ENCODE data around the gene CNDP1. TPM values are rescaled to one million over a fixed set of nuclear protein-coding genes. Genes with fewer than 3 reads are reported as not detected.

The CNDP1 gene
- total RNA-seq, 4 donors from 2014 or later = 0.53 TPM; not detected in 3

GRCh38 chr18:74507927-74508326 is 26.4 kb upstream of the CNDP1 start:
- peaks cover 0 to 39% (median 2%) of the 10 kb centered on the region in 4 donors for H3K4me1 ChIP-seq
- H3K4me3 ChIP-seq = no peak overlapping the region
- peak in 1 of 3 donors; percentile 43 for DNase-seq
- TF ChIP-seq, protein P1, sequence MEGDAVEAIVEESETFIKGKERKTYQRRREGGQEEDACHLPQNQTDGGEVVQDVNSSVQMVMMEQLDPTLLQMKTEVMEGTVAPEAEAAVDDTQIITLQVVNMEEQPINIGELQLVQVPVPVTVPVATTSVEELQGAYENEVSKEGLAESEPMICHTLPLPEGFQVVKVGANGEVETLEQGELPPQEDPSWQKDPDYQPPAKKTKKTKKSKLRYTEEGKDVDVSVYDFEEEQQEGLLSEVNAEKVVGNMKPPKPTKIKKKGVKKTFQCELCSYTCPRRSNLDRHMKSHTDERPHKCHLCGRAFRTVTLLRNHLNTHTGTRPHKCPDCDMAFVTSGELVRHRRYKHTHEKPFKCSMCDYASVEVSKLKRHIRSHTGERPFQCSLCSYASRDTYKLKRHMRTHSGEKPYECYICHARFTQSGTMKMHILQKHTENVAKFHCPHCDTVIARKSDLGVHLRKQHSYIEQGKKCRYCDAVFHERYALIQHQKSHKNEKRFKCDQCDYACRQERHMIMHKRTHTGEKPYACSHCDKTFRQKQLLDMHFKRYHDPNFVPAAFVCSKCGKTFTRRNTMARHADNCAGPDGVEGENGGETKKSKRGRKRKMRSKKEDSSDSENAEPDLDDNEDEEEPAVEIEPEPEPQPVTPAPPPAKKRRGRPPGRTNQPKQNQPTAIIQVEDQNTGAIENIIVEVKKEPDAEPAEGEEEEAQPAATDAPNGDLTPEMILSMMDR (IDR thresholded peaks at IDR 0.05) = no peak
- TF ChIP-seq POLR2A (IDR thresholded peaks at IDR 0.05) = no peak
- H3K36me3 ChIP-seq = peaks cover 0 to 98% (median 3%) of the 10 kb centered on the region in 3 donors
- peak overlapping the region in 2 of 4 donors; percentile 68 to 84 for H3K27ac ChIP-seq
- H3K9me3 ChIP-seq = no peaks in the 10 kb centered on the region
- no peaks in the 10 kb centered on the region for H3K27me3 ChIP-seq

- TF ChIP-seq, protein P1 (IDR thresholded peaks at IDR 0.05) = no peak
- no peak for TF ChIP-seq POLR2A (IDR thresholded peaks at IDR 0.05)
- H3K4me1 ChIP-seq = peaks cover 0 to 39% (median 2%) of the 10 kb centered on the region in 4 donors
- DNase-seq = no peak
- no peak overlapping the region for H3K4me3 ChIP-seq
- peaks cover 0 to 98% (median 3%) of the 10 kb centered on the region in 3 donors for H3K36me3 ChIP-seq
- peak overlapping the region in 2 of 4 donors; percentile 68 to 84 for H3K27ac ChIP-seq
- no peaks in the 10 kb centered on the region for H3K9me3 ChIP-seq
- H3K27me3 ChIP-seq = no peaks in the 10 kb centered on the region
These were observed 25.9 kb upstream of the CNDP1 start for GRCh38 chr18:74508366-74508765.

- peak in 1 of 2 donors; percentile 46 for TF ChIP-seq POLR2A (IDR thresholded peaks at IDR 0.05)
- TF ChIP-seq, protein P1 (IDR thresholded peaks at IDR 0.05) = no peak
- peak in 1 of 3 donors; percentile 77 for DNase-seq
- no peaks in the 10 kb centered on the region for H3K9me3 ChIP-seq
- H3K4me1 ChIP-seq = peaks cover 0 to 39% (median 2%) of the 10 kb centered on the region in 4 donors
- H3K4me3 ChIP-seq = no peak overlapping the region
- peak overlapping the region in 2 of 4 donors; percentile 68 to 84 for H3K27ac ChIP-seq
- peaks cover 3 to 98% (median 3%) of the 10 kb centered on the region in 3 donors for H3K36me3 ChIP-seq
- H3K27me3 ChIP-seq = no peaks in the 10 kb centered on the region
These were observed 25.5 kb upstream of the CNDP1 start for GRCh38 chr18:74508821-74509225.

- TF ChIP-seq, protein P1 (IDR thresholded peaks at IDR 0.05) = no peak
- TF ChIP-seq POLR2A (IDR thresholded peaks at IDR 0.05) = no peak
- Histone ChIP-seq H3K4me3 (no peak overlapping the region), H3K9me3 (no peaks in the 10 kb centered on the region), H3K36me3 (peaks cover 3 to 97% (median 5%) of the 10 kb centered on the region in 3 donors), H3K4me1 (peaks cover 0 to 42% (median 2%) of the 10 kb centered on the region in 4 donors), H3K27me3 (no peaks in the 10 kb centered on the region), H3K27ac (peak overlapping the region in 1 of 4 donors; percentile 21)
- DNase-seq = peak in 1 of 3 donors; percentile 43
These were observed 24.2 kb upstream of the CNDP1 start for GRCh38 chr18:74509856-74510769.

- peaks cover 3 to 99% (median 5%) of the 10 kb centered on the region in 3 donors for H3K36me3 ChIP-seq
- peaks cover 0 to 47% (median 2%) of the 10 kb centered on the region in 4 donors for H3K4me1 ChIP-seq
- H3K4me3 ChIP-seq = no peak overlapping the region
- TF ChIP-seq, protein P1 (IDR thresholded peaks at IDR 0.05) = no peak
- TF ChIP-seq POLR2A (IDR thresholded peaks at IDR 0.05) = no peak
- no peak for DNase-seq
- no peaks in the 10 kb centered on the region for H3K9me3 ChIP-seq
- no peak overlapping the region for H3K27ac ChIP-seq
- H3K27me3 ChIP-seq = no peaks in the 10 kb centered on the region
These were observed 23.6 kb upstream of the CNDP1 start for GRCh38 chr18:74510770-74511095.
